ENCODE results near the gene NFAM1.

GRCh38 chr22:42340150-42340549, 92.1 kb downstream of the NFAM1 start:
- TF ChIP-seq CTCF (IDR thresholded peaks at IDR 0.05), result no peak
- TF ChIP-seq POLR2A (IDR thresholded peaks at IDR 0.05), result no peak

Data from uterus (tissue), 2 donors.